GM08714 (cell line): Measurements from ENCODE around the gene MRPL18.
"Not testable (repeated sequence)": the region's sequence is repeated elsewhere in the genome, so short reads cannot be mapped to it uniquely, and the experiment has no call there.

Experiments
- H3K4me3 ChIP-seq: fragments of 200-500 bp; sonication (Bioruptor generic); 2 replicates; pipeline ENCODE4 v1.5.1; 2014; ENCODE audit warnings: mild to moderate bottlenecking, low read length, inconsistent platforms
- ZNF274 ChIP-seq: IDR thresholded peaks from 2 replicates; pipeline ENCODE4 v1.6.1; 2012; ENCODE audit warnings: mild to moderate bottlenecking, low read depth, low read length

MRPL18 gene

GRCh38 chr6:159790956-159791598 is 810 bp downstream of the MRPL18 start:
- no peak for TF ChIP-seq ZNF274
- H3K4me3 ChIP-seq = peak overlapping the region; percentile 88

- not testable (repeated sequence) for H3K4me3 ChIP-seq
Measured at GRCh38 chr6:159794976-159795375, 4.7 kb downstream of the MRPL18 start.

GRCh38 chr6:159797554-159797953 is 7.3 kb downstream of the MRPL18 start:
- H3K4me3 ChIP-seq = no peak overlapping the region
- TF ChIP-seq ZNF274 = no peak

GRCh38 chr6:159800141-159800865 is 10.0 kb downstream of the MRPL18 start, which contains the start of gene PNLDC1:
Gene PNLDC1 (plus strand): TSS chr6:159800276. CDS start chr6:159800308, 32 bp downstream.
- TF ChIP-seq ZNF274 = no peak
- peak within 1 kb of the TSS; percentile 68; the same call in 1 of the 2 replicates for H3K4me3 ChIP-seq

- TF ChIP-seq ZNF274 = no peak
- no peak overlapping the region for H3K4me3 ChIP-seq
Measured at GRCh38 chr6:159801935-159802334, 11.7 kb downstream of the MRPL18 start.

GRCh38 chr6:159804504-159804903 is 14.2 kb downstream of the MRPL18 start:
- TF ChIP-seq ZNF274 = no peak

GRCh38 chr6:159805440-159806020 is 15.3 kb downstream of the MRPL18 start:
- no peak for TF ChIP-seq ZNF274
- no peak overlapping the region for H3K4me3 ChIP-seq

More at GRCh38 chr6:159804504-159804903, 14.2 kb downstream of the MRPL18 start:
- H3K4me3 ChIP-seq = no peak overlapping the region

- H3K4me3 ChIP-seq = no peak overlapping the region
- TF ChIP-seq ZNF274 = no peak
Measured at GRCh38 chr6:159806021-159806458, 15.8 kb downstream of the MRPL18 start.

GRCh38 chr6:159807150-159807858 is 17.0 kb downstream of the MRPL18 start:
- TF ChIP-seq ZNF274 = no peak
- no peak overlapping the region for H3K4me3 ChIP-seq

- no peak for TF ChIP-seq ZNF274
- H3K4me3 ChIP-seq = no peak overlapping the region
Measured at GRCh38 chr6:159808647-159809046, 18.4 kb downstream of the MRPL18 start.

GRCh38 chr6:159809149-159809548 is 18.9 kb downstream of the MRPL18 start:
- no peak overlapping the region for H3K4me3 ChIP-seq

GRCh38 chr6:159813781-159814180 is 23.5 kb downstream of the MRPL18 start:
- TF ChIP-seq ZNF274 = no peak
- H3K4me3 ChIP-seq = no peak overlapping the region

More at GRCh38 chr6:159809149-159809548, 18.9 kb downstream of the MRPL18 start:
- TF ChIP-seq ZNF274 = no peak

GRCh38 chr6:159815410-159815809 is 25.1 kb downstream of the MRPL18 start:
- no peak for TF ChIP-seq ZNF274
- no peak overlapping the region for H3K4me3 ChIP-seq

GRCh38 chr6:159816775-159817174 is 26.5 kb downstream of the MRPL18 start:
- H3K4me3 ChIP-seq = not testable (repeated sequence)
